HFF-Myc (cell line): ENCODE measurements around the gene FABP2.
"Not testable (repeated sequence)": the region's sequence is repeated elsewhere in the genome, so short reads cannot be mapped to it uniquely, and the experiment has no call there.

ENCODE experiments used
- DNase-seq: peaks from one replicate; pipeline ENCODE4 v3.0.0-alpha.2; 2011; ENCODE audit warnings: low read depth; ENCODE audit errors: extremely low read depth
- H3K4me3 ChIP-seq: replicated peaks from 2 replicates; pipeline ENCODE4 v1.5.1; 2011; ENCODE audit warnings: low read depth, mild to moderate bottlenecking, control low read depth, low read length
- TF ChIP-seq, protein P1 (sequence below): IDR thresholded peaks from 2 replicates; pipeline ENCODE4 v1.5.1; 2012; ENCODE audit warnings: mild to moderate bottlenecking, low read depth, low read length, control low read depth; ENCODE audit errors: missing control alignments

FABP2 gene

DNA sequence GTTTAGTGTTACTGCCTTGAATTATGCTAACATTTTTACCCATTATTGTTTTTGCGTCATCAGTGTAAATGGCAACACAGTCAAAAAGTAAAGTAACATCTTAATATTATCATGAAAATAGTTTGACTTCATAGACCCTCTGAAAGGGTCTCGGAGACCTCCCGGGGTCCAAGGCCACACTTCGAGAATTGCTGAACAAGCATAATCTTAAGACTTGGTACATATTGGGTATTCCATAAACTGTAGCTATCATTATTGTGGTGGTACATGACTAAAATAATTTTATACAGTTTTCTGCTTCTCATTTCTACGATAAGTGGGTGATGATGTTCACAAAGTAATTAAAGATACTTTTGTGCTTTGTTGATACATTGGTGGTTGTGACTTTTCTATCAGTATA lies 32.6 kb downstream of the FABP2 start:
- H3K4me3 ChIP-seq, result no peak overlapping the region
- no peak for DNase-seq
- TF ChIP-seq, protein P1, sequence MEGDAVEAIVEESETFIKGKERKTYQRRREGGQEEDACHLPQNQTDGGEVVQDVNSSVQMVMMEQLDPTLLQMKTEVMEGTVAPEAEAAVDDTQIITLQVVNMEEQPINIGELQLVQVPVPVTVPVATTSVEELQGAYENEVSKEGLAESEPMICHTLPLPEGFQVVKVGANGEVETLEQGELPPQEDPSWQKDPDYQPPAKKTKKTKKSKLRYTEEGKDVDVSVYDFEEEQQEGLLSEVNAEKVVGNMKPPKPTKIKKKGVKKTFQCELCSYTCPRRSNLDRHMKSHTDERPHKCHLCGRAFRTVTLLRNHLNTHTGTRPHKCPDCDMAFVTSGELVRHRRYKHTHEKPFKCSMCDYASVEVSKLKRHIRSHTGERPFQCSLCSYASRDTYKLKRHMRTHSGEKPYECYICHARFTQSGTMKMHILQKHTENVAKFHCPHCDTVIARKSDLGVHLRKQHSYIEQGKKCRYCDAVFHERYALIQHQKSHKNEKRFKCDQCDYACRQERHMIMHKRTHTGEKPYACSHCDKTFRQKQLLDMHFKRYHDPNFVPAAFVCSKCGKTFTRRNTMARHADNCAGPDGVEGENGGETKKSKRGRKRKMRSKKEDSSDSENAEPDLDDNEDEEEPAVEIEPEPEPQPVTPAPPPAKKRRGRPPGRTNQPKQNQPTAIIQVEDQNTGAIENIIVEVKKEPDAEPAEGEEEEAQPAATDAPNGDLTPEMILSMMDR, result no peak

DNA sequence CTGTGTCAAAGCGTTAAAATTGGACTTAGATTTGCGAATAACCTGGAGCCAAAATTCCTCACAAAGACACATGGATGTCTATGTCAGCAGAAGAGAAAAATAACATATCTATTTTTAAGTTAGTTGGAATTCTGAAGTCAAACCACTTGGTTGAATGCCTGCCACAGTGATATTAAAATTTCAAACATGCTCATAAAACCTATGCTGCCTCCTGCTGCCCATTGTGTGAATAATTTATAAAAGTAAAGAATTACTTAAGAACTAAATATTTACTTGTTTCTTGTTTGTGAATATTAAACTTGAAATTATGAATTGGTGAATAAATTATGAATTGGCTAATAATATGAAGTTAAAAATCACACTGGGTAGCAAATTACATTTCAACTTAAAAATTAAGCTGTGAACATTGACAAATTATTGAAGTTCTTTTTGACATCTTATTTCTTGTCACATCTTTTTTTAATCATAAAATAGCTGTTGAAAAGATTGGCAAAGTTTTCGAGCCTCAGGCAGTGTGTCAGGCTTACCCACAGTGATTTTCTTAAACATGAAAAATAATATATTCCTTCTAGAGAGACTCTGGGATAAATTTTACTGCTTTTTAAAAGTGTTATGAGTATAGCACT lies 35.4 kb downstream of the FABP2 start:
- TF ChIP-seq, protein P1, result peak; percentile 28
- H3K4me3 ChIP-seq, result no peak overlapping the region
- no peak for DNase-seq

DNA sequence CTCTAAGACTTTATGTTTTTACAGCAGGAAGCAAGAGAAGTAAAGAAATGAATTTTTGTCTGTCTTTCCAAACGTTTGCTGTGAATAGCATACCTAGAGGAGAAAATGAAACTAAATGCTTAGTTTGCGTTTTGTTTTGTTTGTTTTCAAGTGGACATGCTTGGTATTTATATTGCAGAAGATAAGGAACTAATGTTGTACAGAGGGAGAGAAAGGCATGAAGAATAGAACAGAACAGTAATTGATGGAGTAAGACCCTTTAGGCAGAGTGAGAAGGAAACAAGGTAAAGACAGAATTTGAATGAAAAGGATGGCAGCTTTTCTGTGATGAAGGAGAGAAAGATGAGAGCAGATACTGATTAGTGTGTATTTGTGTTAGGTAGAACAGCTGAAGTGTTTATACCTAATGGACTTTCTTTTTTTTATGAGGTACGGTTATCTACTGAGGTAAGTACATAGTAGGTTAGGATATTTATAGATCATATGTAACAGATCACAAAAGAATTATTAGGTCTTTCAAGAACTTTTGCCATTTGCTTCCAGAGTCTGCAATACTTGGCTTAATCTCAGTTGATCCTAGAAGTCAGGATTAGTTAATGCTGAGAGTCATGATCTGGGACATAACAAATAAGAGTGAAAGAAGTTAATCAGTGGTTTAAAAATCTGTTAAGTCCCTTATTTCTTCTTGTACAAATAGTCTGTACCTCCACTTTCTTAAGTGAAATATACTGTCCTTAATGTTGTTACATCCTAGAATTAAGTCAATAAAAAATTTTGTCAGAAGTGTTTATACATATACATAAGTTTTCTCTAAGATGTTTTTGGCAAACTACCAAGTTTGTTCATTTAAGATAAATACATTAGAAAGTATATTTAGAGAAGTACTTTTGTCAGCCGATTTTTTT lies 36.8 kb downstream of the FABP2 start:
- H3K4me3 ChIP-seq, result no peak overlapping the region; the same call in 1 of the 2 replicates
- TF ChIP-seq, protein P1, result no peak

DNA sequence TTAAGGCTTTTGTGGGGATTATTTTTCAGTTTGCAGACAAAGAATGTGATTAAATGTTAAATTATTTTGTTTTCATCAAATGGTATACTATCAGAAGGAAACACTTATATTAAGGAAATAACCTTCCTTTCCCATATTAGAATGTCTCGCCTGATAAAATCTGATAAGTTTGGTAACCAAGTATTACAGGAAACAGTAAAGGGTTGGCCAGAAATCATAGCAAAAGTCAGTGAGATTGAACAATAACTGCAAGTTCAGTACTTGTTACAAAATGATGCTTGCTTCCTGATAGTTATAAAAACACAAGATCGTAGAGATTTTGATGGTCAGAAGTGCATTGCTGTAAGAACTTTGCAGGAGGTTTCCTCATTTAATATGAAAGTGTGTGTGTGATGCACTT lies 40.5 kb downstream of the FABP2 start:
- DNase-seq, result no peak

More for the DNA sequence above, 36.8 kb downstream of the FABP2 start:
- DNase-seq, result no peak

DNA sequence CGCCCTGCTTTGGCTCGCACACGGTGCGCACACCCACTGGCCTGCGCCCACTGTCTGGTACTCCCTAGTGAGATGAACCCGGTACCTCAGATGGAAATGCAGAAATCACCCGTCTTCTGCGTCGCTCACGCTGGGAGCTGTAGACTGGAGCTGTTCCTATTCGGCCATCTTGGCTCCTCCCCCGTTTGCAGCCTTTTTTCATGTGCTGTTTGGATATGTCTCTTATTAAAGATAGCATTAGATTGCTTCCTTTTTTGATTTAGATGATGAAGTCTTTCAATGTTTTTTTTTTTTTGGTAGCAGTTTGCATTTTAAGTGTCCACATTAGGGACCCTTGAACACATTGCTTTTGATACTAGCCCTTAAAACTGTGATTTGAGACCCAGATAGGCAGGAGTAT lies 42.0 kb downstream of the FABP2 start:
- not testable (repeated sequence) for DNase-seq, H3K4me3 ChIP-seq

More for the DNA sequence above, 40.5 kb downstream of the FABP2 start:
- TF ChIP-seq, protein P1, result no peak
- H3K4me3 ChIP-seq, result no peak overlapping the region

DNA sequence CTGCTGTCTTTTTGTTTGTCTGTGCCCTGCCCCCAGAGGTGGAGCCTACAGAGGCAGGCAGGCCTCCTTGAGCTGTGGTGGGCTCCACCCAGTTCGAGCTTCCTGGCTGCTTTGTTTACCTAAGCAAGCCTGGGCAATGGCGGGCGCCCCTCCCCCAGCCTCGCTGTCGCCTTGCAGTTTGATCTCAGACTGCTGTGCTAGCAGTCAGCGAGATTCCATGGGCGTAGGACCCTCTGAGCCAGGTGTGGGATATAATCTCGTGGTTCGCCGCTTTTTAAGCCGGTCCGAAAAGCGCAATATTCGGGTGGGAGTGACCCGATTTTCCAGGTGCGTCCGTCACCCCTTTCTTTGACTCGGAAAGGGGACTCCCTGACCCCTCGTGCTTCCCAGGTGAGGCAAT lies 42.4 kb downstream of the FABP2 start:
- H3K4me3 ChIP-seq, result not testable (repeated sequence)

DNA sequence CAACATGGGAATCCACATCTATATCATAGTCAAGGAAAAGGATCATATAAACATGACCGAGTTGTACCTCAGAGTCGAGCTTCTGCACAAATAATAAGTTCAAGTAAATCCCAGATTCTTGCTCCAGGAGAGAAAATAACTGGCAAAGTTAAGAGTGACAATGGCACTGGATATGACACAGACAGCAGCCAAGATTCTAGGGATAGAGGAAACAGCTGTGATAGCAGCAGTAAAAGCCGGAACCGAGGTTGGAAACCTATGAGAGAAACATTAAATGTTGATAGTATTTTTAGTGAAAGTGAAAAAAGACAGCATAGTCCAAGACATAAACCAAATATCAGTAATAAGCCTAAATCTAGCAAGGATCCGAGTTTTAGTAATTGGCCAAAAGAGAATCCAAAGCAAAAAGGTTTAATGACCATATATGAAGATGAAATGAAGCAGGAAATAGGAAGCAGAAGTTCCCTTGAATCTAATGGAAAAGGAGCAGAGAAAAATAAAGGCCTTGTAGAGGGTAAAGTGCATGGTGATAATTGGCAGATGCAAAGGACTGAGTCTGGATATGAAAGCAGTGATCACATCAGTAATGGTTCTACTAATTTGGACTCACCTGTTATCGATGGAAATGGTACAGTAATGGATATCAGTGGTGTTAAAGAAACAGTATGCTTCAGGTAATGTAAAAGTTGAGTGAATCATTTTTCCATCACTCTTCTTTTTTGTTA lies 50.4 kb downstream of the FABP2 start:
- no peak overlapping the region for H3K4me3 ChIP-seq
- TF ChIP-seq, protein P1, result no peak
- no peak for DNase-seq

More for the DNA sequence above, 42.4 kb downstream of the FABP2 start:
- not testable (repeated sequence) for DNase-seq
